Epithelial cell of esophagus (primary cell): Measurements from ENCODE around the gene TMCO6.
"Not testable (repeated sequence)": the region's sequence is repeated elsewhere in the genome, so short reads cannot be mapped to it uniquely, and the experiment has no call there.

Experiments
- DNase-seq: peaks from one replicate; pipeline ENCODE4 v3.0.0; 2010; ENCODE audit warnings: low read depth
- H3K4me3 ChIP-seq: 2 replicates; pipeline ENCODE4 v1.5.1; 2011; ENCODE audit warnings: mild to moderate bottlenecking, low read length, control low read depth
- CTCF ChIP-seq: IDR thresholded peaks from 2 replicates; pipeline ENCODE4 v1.5.1; 2011; ENCODE audit warnings: low read depth, mild to moderate bottlenecking, low read length, control low read depth, inconsistent platforms; ENCODE audit not compliant: insufficient read depth; ENCODE audit errors: missing control alignments

The TMCO6 gene

GRCh38 chr5:140609126-140609525 lies 30.1 kb upstream of the TMCO6 start:
- TF ChIP-seq CTCF = no peak
- H3K4me3 ChIP-seq = no peak overlapping the region
- DNase-seq = peak; percentile 71

- TF ChIP-seq CTCF = no peak
- H3K4me3 ChIP-seq = no peak overlapping the region
- DNase-seq = no peak
These were observed 28.2 kb upstream of the TMCO6 start for GRCh38 chr5:140611020-140611521.

GRCh38 chr5:140622301-140622700 lies 16.9 kb upstream of the TMCO6 start:
- no peak for DNase-seq
- TF ChIP-seq CTCF = no peak
- no peak overlapping the region for H3K4me3 ChIP-seq

GRCh38 chr5:140623061-140623460 lies 16.2 kb upstream of the TMCO6 start:
- not testable (repeated sequence) for DNase-seq, H3K4me3 ChIP-seq

GRCh38 chr5:140624886-140625285 lies 14.4 kb upstream of the TMCO6 start:
- not testable (repeated sequence) for DNase-seq

GRCh38 chr5:140627972-140628371 lies 11.3 kb upstream of the TMCO6 start:
- no peak for TF ChIP-seq CTCF
- no peak for DNase-seq
- H3K4me3 ChIP-seq = no peak overlapping the region

More at GRCh38 chr5:140624886-140625285, 14.4 kb upstream of the TMCO6 start:
- H3K4me3 ChIP-seq = not testable (repeated sequence)

- TF ChIP-seq CTCF = no peak
- DNase-seq = peak; percentile 43
- no peak overlapping the region for H3K4me3 ChIP-seq
These were observed 10.5 kb upstream of the TMCO6 start for GRCh38 chr5:140628711-140629110.

- H3K4me3 ChIP-seq = no peak overlapping the region
- DNase-seq = peak; percentile 41
- TF ChIP-seq CTCF = no peak
These were observed 8.8 kb upstream of the TMCO6 start for GRCh38 chr5:140630292-140631035.
